Activated T-cell treated with anti-CD3 and anti-CD28 coated beads for 48 hours (primary cell): Measurements from ENCODE around the gene PPME1.

Experiments
- DNase-seq: peaks from one replicate; pipeline ENCODE4 v3.0.0-alpha.2; 2020; ENCODE audit warnings: low read depth

The PPME1 gene

GRCh38 chr11:74282421-74282820, 111.3 kb downstream of the PPME1 start:
- DNase-seq = no peak

- no peak for DNase-seq
These were observed 111.9 kb downstream of the PPME1 start for GRCh38 chr11:74282914-74283371.

GRCh38 chr11:74283580-74284180, 112.6 kb downstream of the PPME1 start:
- no peak for DNase-seq

- no peak for DNase-seq
These were observed 113.4 kb downstream of the PPME1 start for GRCh38 chr11:74284466-74284865.

- no peak for DNase-seq
These were observed 117.1 kb downstream of the PPME1 start for GRCh38 chr11:74288161-74288560.

GRCh38 chr11:74288911-74289310, 117.8 kb downstream of the PPME1 start:
- DNase-seq = no peak

- DNase-seq = no peak
These were observed 126.4 kb downstream of the PPME1 start for GRCh38 chr11:74297484-74297883.

- no peak for DNase-seq
These were observed 127.9 kb downstream of the PPME1 start for GRCh38 chr11:74299015-74299414.
